PC-9 (cell line): ENCODE measurements around the gene SCEL. TPM values are rescaled to one million over a fixed set of nuclear protein-coding genes. Genes with fewer than 3 reads are reported as not detected.

Experiments
- BruUV-seq: library from RNA; stranded (reverse); fragments of 400-500 nt; replicated peaks from 2 replicates; lab custom pipeline; 2021; lab: Mats Ljungman, UMichigan
- CTCF ChIA-PET: fragments of 300-600 bp; sonication (Branson Sonifier 250); formaldehyde crosslinking; loops from one replicate; lab custom pipeline; 2022; ENCODE audit warnings: antibody characterized with exemption; lab: Charles Lee
- POLR2A ChIA-PET: fragments of 300-600 bp; sonication (Branson Sonifier 250); formaldehyde crosslinking; loops from one replicate; lab custom pipeline; 2022; ENCODE audit warnings: antibody characterized with exemption; ENCODE audit not compliant: unreplicated experiment; lab: Charles Lee
- DNase-seq, 2 experiments: peaks; one replicate each; pipeline versions ENCODE4 v3.0.0 to v3.0.0-alpha.2; 2015 to 2022; ENCODE audit warnings: mixed read lengths in 1 of 2
- H2AFZ ChIP-seq: fragments of 200-600 bp; sonication (generic); 2 replicates; pipeline ENCODE4 v1.8.1; 2017; ENCODE audit warnings: antibody characterized with exemption
- H3F3A ChIP-seq: fragments of 200-600 bp; sonication (generic); 2 replicates; pipeline ENCODE4 v1.8.1; 2017; ENCODE audit warnings: antibody characterized with exemption, mild to moderate bottlenecking, low read depth; ENCODE audit not compliant: insufficient read depth
- H3K27ac ChIP-seq: fragments of 200-600 bp; sonication (generic); 2 replicates; pipeline ENCODE4 v1.6.1; 2016; ENCODE audit warnings: mixed run types
- H3K27me3 ChIP-seq: fragments of 200-600 bp; sonication (generic); 2 replicates; pipeline ENCODE4 v1.6.1; 2016; ENCODE audit warnings: low read depth, mixed run types; ENCODE audit not compliant: insufficient read depth
- H3K36me3 ChIP-seq: fragments of 200-600 bp; sonication (generic); 2 replicates; pipeline ENCODE4 v1.6.1; 2016; ENCODE audit warnings: low read depth, mixed run types
- H3K4me1 ChIP-seq: fragments of 200-600 bp; sonication (generic); replicated peaks from 2 replicates; pipeline ENCODE4 v1.6.1; 2016; ENCODE audit warnings: mixed run types; ENCODE audit not compliant: insufficient read depth
- H3K4me2 ChIP-seq: fragments of 200-600 bp; sonication (generic); 2 replicates; pipeline ENCODE4 v1.6.1; 2017; ENCODE audit warnings: mixed run types
- H3K4me3 ChIP-seq: fragments of 200-600 bp; sonication (generic); 2 replicates; pipeline ENCODE4 v1.6.1; 2016; ENCODE audit warnings: mixed run types
- H3K79me2 ChIP-seq: fragments of 200-600 bp; sonication (generic); 2 replicates; pipeline ENCODE4 v1.6.1; 2017; ENCODE audit warnings: low read depth, mixed run types
- H3K9me2 ChIP-seq: fragments of 200-600 bp; sonication (generic); 2 replicates; pipeline ENCODE4 v1.8.1; 2017; ENCODE audit warnings: mild to moderate bottlenecking; ENCODE audit not compliant: insufficient read depth
- H3K9me3 ChIP-seq: fragments of 200-600 bp; sonication (generic); 2 replicates; pipeline ENCODE4 v1.8.1; 2016; ENCODE audit warnings: low read depth; ENCODE audit not compliant: insufficient read depth
- H4K20me1 ChIP-seq: fragments of 200-600 bp; sonication (generic); 2 replicates; pipeline ENCODE4 v1.8.1; 2017; ENCODE audit not compliant: insufficient read depth
- CTCF ChIP-seq: fragments of 200-600 bp; sonication (generic); conservative IDR thresholded peaks from 2 replicates; pipeline ENCODE4 v1.6.1; 2017; ENCODE audit warnings: mixed run types, antibody characterized with exemption, mild to moderate bottlenecking, moderate library complexity
- EZH2 ChIP-seq: fragments of 200-600 bp; sonication (generic); IDR thresholded peaks from 2 replicates; pipeline ENCODE4 v1.8.0; 2017; ENCODE audit warnings: antibody characterized with exemption, low read depth
- intact Hi-C: fragments of 100-400 bp; cut with micrococcal nuclease; formaldehyde crosslinking; loops from one replicate; pipeline ENCODE4 v1.10.0; 2022; ENCODE audit not compliant: unreplicated experiment
- total RNA-seq: library from RNA; stranded (reverse); gene quantifications from 2 replicates; pipeline ENCODE4 v1.2.3, GENCODE V29; 2021

SCEL gene
- total RNA-seq, 1 experiment from 2014 or later: 32.5 TPM

DNA sequence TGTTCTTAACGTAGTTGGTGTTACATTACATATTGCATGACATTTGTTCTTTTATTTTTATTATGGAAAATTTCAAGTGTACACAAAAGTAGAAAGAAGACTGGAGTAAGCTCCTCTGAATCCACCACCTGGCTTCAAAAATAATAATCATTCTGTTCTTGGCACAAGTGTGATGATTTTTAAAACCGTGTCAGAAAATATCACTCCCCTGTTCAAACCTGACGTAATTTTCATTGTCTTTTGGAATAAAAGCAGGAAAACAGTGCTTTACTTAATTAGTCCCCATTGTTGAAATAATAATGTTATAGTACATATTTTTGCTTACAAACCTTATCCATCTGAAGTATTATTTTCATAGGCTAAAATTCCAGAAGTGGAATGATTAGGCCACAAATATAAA lies 41.3 kb upstream of the SCEL start:
- Histone ChIP-seq H3K36me3 (no peaks in the 10 kb centered on the region), H3K9me2 (no peaks in the 10 kb centered on the region), H3K4me1 (peaks cover 4% of the 10 kb centered on the region; the same call in 1 of the 2 replicates), H3F3A (no peaks in the 10 kb centered on the region), H3K4me2 (no peak overlapping the region), H4K20me1 (no peaks in the 10 kb centered on the region), H3K79me2 (no peaks in the 10 kb centered on the region), H3K27ac (no peak overlapping the region), H2AFZ (no peak overlapping the region), H3K4me3 (no peak overlapping the region), H3K9me3 (no peaks in the 10 kb centered on the region), H3K27me3 (no peaks in the 10 kb centered on the region)
- CTCF ChIA-PET: no interaction called here
- intact Hi-C loops: loop anchor here (5.0 kb wide), 1 partner anchor 258 kb away; no protein-coding TSS in a partner anchor
- BruUV-seq: no TSS peak
- TF ChIP-seq EZH2: no peak
- TF ChIP-seq CTCF: no peak
- POLR2A ChIA-PET: no interaction called here
- no peak for DNase-seq

- no TSS peak for BruUV-seq
- Histone ChIP-seq H4K20me1 (no peaks in the 10 kb centered on the region), H3K4me2 (no peak overlapping the region), H3K27me3 (no peaks in the 10 kb centered on the region), H3K4me3 (no peak overlapping the region), H3K9me2 (no peaks in the 10 kb centered on the region), H3K36me3 (no peaks in the 10 kb centered on the region), H3F3A (no peaks in the 10 kb centered on the region), H3K79me2 (no peaks in the 10 kb centered on the region), H2AFZ (no peak overlapping the region), H3K9me3 (no peaks in the 10 kb centered on the region), H3K4me1 (peaks cover 4% of the 10 kb centered on the region; the same call in 1 of the 2 replicates), H3K27ac (no peak overlapping the region)
- TF ChIP-seq EZH2 (no peak), CTCF (no peak)
- DNase-seq: no peak
- ChIA-PET CTCF (no interaction called here), POLR2A (no interaction called here)
- intact Hi-C loops: no loop called here
These were observed 38.2 kb upstream of the SCEL start for GRCh38 chr13:77497350-77497749.

DNA sequence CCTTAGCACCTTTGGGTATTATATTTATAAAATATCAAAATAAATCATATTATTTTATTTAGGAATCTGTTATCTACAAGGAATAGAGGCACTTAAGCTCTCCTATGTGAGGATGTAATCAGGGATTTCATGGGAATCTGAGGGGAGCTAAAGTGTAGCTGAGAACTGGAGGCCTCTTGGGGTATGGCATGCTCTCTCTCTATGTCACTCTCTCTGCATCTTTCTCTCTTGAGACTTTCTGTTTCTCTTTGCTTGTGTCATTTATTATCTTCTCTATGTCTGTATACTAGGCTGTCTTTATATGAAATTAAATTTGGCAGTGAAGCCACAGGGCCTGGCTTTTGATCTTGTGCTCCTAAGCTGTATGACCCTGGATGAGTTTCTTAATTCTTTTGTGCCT lies 37.7 kb upstream of the SCEL start:
- H3K4me1 ChIP-seq: peaks cover 4% of the 10 kb centered on the region; the same call in 1 of the 2 replicates
- ChIA-PET CTCF (no interaction called here), POLR2A (no interaction called here)
- H3K27ac ChIP-seq: no peak overlapping the region
- H3K4me2 ChIP-seq: no peak overlapping the region
- no peaks in the 10 kb centered on the region for H3K9me2 ChIP-seq
- no peaks in the 10 kb centered on the region for H3K36me3 ChIP-seq
- intact Hi-C loops: no loop called here
- H3K4me3 ChIP-seq: no peak overlapping the region
- H4K20me1 ChIP-seq: no peaks in the 10 kb centered on the region
- TF ChIP-seq EZH2: no peak
- TF ChIP-seq CTCF: no peak
- no peak for DNase-seq
- no peaks in the 10 kb centered on the region for H3F3A ChIP-seq
- no peak overlapping the region for H2AFZ ChIP-seq
- H3K9me3 ChIP-seq: no peaks in the 10 kb centered on the region
- no peaks in the 10 kb centered on the region for H3K27me3 ChIP-seq
- H3K79me2 ChIP-seq: no peaks in the 10 kb centered on the region
- BruUV-seq: no TSS peak
